ENCODE measurements around the gene GPN2.

GPN2 gene

GRCh38 chr1:26827106-26827604 lies 62.9 kb downstream of the GPN2 start:
- no peak for DNase-seq (ENCODE audit: low read depth)
- TF ChIP-seq CTCF (conservative IDR thresholded peaks at IDR 0.05; ENCODE audit: control insufficient read depth, insufficient read depth, low read depth, low read length): no peak
- peak overlapping the region; percentile 67 for H3K4me3 ChIP-seq (ENCODE audit: control insufficient read depth, low read depth, low read length)

- peak within 1 kb of the TSS; percentile 67 for H3K4me3 ChIP-seq (ENCODE audit: control insufficient read depth, low read depth, low read length)
- DNase-seq (ENCODE audit: low read depth): peak; percentile 30
- TF ChIP-seq CTCF (conservative IDR thresholded peaks at IDR 0.05; ENCODE audit: control insufficient read depth, insufficient read depth, low read depth, low read length): no peak
These were observed 63.6 kb downstream of the GPN2 start, which contains the start of gene ZDHHC18 for GRCh38 chr1:26826261-26827105. Gene ZDHHC18, plus strand, starts transcription at chr1:26826688. Its CDS starts 117 bp downstream, at chr1:26826805.
